PC-3 (cell line): Measurements from ENCODE around the gene EPB41L4B.

Experiments used
- EZH2 ChIP-seq: fragments of 300-600 bp; sonication (generic); IDR thresholded peaks from one replicate; pipeline ENCODE4 v1.6.1; 2017; ENCODE audit warnings: antibody characterized with exemption, mild to moderate bottlenecking, low read length; ENCODE audit not compliant: unreplicated experiment
- EZH2phosphoT487 ChIP-seq: fragments of 300-600 bp; sonication (generic); IDR thresholded peaks from 2 replicates; pipeline ENCODE4 v1.6.1; 2018; ENCODE audit warnings: mild to moderate bottlenecking, antibody characterized with exemption, low read length, borderline replicate concordance
- TF ChIP-seq, protein P1 (sequence below): fragments of 300-600 bp; sonication (generic); conservative IDR thresholded peaks from 2 replicates; pipeline ENCODE4 v1.5.1; 2017; ENCODE audit warnings: antibody characterized with exemption, low read depth, mild to moderate bottlenecking, low read length

DNA sequence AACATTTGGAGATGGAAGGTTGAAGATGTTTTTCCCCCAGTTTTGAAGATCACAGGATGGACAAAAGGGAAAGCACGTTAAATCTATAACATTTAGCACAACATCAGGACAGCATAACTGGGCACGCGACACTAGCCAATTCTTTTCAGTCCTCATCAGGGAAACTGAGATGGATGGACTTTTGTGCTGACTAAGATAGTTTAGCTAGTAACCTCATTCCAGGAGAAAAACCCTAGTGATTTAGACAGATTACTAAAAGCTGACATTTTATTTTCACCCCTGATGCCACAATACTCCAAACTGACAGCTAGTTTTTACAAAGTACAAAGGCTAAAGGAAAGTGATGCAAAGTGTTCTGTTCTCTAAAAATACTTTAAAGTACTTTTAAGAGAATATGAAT lies 53.3 kb downstream of the EPB41L4B start:
- TF ChIP-seq, protein P1, sequence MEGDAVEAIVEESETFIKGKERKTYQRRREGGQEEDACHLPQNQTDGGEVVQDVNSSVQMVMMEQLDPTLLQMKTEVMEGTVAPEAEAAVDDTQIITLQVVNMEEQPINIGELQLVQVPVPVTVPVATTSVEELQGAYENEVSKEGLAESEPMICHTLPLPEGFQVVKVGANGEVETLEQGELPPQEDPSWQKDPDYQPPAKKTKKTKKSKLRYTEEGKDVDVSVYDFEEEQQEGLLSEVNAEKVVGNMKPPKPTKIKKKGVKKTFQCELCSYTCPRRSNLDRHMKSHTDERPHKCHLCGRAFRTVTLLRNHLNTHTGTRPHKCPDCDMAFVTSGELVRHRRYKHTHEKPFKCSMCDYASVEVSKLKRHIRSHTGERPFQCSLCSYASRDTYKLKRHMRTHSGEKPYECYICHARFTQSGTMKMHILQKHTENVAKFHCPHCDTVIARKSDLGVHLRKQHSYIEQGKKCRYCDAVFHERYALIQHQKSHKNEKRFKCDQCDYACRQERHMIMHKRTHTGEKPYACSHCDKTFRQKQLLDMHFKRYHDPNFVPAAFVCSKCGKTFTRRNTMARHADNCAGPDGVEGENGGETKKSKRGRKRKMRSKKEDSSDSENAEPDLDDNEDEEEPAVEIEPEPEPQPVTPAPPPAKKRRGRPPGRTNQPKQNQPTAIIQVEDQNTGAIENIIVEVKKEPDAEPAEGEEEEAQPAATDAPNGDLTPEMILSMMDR = no peak
- no peak for TF ChIP-seq EZH2
- TF ChIP-seq EZH2phosphoT487 = no peak
